NCI-H1930 (cell line): ENCODE measurements around the gene VEGFA.

Experiments
- DNase-seq, 2 experiments: peaks; one replicate each; lab custom pipeline; 2025; lab: John Stamatoyannopoulos, UW

Gene VEGFA

DNA sequence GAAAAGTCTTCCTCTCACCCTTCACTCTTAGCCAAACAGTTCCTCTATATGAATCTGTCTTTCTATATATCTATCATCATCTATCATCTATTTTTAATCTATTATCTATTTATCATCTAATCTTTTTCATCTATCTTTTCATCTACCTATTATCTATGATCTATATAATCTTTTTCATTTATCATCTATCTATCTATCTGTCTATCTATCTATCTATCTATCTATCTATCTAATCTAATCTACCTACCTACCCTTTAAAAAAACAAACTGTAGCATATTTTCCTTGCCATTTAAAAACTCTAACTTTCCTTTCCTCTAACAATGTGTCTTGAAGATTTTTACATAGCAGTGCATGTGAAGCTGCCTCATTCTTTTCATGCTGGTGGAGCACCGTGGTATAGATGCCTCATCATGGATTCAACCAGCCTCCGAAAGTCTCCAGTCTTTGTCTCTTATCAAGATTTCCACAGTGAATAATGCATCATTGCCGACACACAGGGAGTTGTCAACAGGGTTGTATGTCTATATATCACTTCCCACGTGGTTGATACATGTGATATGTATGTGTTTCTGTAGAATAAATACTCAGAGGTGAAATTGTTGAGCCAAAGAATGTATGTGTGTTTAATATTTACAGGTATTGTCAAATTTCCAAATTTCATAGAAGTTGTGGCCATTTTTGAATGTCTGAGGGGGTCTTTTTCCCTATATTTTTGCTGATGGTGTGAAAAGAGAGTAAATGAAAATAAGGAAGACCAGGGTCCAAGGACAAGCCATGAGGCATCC is 51.3 kb downstream of the VEGFA start:
- DNase-seq: no peak

DNA sequence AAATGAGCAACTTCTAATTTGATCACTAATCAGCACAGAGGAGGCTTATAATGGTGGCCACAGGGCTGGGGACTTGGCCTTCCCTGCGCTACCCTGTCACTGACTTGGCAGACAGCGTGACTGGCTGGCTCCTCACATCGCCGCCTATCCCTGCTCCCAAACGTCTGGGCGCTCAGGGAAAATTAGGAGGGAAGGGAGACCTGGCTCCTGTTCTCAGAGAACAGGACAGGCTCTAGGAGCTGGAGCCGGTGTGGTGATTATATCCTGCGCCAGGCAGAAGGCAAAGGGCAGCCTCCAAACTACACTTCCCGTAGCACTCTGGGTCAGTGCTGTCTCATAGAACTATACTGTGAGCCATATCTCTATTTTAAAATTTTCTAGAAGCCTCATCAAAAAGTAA is 53.4 kb downstream of the VEGFA start:
- DNase-seq: no peak

DNA sequence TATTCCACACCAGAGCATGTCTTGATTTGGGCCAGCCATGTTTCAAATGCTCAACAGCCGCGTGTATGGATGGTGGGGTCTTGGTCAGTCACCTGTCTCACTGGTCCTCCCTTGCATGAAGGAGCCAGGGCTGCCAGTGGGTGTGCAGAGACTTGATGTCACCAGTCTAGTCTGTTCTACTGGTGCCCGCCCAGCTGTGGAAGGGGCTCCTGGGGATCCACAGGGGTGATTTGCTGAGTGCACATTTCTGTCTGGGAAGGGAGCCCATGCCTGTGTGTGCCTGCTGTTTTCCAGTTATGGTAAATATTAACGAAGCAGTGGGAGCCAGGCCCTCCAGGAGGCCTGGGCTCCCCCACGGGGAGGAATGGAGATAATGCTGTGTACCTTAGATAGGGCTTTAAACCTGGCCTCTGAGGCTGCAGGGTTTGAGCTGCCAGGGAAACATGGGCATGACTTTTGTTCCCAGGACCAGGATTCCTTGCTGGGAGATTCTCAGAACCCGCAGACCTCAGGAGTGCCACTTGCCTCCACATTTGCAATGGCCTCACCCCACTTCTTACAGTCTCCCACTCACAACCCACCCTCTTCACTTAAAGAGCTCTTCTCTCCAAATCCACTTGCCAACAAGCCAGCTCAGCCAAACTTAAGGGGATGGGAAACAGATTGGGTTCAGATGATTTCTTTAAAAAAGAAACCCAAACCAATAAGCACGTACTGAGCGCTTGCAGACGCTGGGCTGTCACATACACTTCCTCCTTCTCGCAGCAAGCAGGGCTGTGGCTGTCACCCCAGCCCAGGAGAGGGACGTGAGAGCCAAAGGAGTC is 54.1 kb downstream of the VEGFA start:
- no peak for DNase-seq

DNA sequence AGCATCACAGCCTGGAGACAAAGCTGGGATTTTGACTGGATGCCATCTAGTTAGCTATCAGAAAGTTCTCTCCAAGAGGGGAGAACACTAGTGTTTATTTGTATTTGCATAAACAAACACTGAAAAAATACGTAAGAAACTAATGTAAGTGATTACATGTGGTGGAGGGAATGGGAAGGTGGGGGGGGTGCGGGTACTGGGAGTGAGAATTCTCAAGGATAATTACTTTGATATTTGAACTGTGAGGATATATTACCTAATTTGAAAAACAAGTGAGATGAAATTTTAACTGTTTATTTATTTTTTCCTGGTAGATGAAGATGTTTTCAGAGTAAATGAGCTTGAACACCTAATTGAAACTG is 54.7 kb downstream of the VEGFA start:
- no peak for DNase-seq

DNA sequence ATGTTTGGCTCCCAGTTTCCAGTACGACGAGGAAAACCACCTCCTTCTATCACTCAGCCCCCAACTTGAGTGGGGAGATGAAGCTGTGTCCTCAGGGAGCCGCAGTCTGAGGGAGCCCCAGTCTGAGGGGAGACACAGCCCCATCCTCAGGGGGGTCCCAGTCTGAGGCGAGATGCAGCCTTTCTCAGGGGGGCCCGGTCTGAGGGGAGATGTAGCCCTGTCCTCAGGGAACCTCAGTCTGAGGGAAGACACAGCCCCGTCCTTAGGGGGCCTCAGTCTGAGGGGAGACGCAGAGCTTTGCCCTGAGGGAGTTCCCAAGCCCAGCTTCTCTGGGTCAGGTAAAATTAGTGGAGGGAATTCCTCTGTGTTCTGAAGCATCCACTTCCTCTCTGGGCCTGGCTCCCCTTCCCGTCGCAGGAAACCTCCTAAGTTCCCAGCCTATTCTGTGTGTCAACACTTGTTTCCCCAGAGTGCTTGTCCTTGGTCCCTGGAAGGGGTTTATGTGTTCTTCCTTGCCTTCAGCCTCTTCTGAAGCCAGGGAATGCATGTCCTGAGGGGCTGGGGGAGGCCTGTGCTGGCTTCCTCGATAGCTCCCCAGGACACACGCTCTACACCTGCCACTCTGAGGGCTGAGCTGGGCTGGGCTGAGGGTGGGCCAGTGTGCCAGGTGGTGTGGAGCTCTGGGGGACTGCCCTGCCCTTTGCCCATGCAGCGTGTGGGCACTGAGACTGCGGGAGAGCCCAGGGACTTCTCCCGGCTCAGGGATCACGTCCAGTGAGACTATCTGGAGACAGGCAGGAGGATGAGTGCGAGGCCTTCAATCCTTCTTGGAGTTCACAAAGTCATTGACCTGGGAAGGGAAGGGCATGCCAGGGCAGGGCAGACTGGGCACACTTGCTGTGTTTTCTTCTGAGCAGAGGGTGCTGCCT is 55.4 kb downstream of the VEGFA start:
- DNase-seq: no peak

DNA sequence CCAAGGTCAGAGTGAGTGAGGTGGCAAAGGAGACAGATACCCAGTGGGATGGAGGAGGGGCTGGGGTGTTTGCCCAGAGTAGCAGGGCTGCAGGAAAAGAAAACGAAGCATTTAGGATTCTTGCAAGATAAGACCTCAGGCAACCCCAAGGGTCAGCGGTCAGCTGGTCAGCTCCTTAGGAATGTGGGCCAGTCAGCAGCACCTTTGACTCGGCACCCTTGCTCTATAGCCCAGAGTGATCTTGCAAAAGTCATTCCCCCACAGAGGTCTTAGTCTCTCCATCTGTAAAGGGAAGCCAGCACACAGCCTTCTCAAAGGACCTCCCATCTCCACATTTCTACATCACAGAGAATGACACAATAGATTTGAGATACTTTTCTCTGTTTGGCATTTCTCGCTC is 56.7 kb downstream of the VEGFA start:
- DNase-seq: no peak

DNA sequence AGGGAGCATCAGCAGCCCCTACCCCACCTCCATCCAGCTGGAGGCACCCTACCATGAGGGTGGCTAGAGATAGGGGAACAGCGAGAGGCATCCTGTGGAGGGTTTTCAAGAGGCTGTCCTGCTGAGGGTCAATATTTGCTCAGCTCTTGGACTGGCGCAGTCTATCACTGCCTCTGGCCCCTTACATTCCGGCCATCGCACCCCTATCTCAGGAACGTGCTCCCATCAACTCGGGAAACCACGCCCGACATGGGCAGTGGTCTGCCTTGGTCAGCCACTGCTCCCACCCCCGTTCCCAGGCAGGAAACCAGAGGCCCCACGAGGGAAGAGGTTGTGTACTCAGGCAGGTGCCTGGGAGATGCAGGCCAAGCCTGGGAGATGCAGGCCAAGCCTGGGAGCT is 57.9 kb downstream of the VEGFA start:
- no peak for DNase-seq

DNA sequence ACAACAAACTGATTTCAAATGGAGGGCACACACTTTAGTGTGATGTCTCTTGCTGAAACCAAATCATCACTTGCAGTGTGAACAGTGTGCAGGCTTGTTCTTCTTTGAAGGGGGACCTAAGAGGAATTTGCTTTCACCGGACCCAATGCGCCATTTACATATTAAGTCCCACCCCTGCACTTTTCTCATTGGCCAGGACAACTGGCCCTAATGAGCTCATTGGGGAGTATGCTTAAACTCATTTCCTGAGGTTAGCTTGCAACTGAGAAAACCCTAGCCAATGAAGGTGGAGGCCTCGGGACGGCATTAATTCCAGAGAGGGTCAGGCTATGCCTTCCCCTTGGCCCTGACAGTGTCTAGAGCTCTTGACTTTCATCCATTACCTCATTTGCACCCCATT is 58.7 kb downstream of the VEGFA start:
- DNase-seq: no peak

DNA sequence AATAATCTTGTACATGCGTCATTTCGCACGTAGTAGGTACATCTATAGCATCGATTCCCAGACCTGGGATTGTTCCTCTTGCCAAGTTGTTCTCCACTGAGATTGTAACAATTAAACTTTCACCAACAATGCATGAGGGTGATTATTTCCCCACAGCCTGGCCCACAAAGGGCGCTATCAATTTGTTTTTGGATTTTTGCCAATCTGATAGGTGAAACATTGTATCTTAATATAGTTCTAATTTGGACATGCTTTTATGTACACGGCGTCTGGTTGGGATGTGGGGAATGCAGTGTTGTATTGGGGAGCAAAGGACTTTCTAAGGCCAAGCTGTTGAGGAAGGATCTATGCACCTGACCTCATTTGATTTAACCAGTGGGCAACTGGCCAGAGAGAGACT is 59.5 kb downstream of the VEGFA start:
- DNase-seq: no peak

DNA sequence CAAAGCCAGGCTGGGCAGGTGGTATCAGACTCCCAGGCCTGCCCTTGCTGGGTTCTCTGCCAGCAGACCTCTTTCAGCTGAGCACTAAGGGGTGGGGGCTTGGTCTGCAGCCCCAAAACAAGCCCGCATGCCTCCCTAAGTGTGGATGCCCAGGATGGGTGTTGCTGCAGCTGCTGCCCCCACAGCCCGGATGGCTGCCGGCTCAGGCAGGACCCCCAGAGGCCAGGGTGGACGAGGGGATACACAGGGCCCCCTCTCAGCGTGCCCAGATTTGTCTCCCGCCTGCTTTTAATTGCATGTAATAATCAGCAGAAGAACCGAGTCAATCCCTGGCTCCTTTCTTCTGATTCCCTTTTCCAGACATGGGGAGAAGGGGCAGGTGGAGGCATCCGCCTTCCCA is 60.8 kb downstream of the VEGFA start:
- no peak for DNase-seq

DNA sequence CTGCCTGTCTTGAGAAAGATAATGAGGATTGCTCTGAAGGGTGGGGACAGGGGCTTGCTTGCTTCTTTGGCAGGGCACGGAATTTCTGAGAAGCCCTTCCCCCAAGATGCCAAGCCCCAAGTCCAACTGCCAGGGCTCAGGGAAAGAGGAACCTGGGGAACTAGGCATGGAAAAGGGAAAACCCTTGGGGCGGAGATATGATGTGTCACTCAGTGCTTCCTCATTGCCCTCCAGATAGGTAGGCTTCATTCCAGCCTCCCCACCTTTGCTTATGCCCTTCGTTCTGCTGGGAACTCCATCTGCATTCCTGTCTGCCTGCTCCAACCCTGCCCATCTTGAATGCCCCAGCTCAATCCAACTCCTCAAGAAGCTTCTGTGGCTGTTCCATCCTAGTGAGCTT is 61.2 kb downstream of the VEGFA start:
- DNase-seq: no peak

DNA sequence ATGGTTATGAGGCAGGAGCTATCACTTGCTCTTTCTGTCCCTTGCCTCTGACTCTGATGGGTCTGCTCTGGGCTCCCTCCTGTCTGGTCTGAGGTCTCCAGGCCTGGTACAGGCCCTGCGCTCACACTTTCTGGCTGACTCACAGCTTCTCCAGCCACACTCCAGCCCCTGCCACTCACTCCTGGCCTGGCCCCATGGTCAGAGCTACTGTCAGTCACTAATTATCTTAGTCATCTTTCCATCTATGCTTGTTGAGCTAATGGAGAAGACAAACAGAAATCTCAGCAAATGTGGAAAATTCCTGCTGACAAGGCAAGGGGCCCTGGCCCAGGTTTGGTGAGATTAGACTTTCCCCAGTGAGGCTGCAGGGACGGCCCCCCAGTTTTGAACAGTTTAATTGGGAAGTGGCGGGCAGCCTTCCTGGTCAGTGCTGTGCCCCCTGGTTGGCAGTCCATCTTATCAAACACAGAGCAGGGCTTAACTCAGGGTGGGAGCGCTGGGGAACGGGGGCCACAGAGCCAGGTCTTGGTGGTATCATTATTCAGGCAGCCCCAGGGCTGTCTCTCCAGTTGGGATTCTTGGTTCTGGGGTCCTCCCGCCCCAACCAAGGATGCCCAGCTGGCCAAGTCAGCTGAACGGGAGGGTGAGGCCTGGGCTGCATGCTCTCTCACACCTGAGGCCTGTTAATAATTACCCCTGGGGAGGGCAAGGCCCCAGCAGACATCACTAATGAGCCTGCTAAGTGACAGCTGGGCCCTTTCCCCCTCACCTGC is 63.4 kb downstream of the VEGFA start:
- DNase-seq: no peak

DNA sequence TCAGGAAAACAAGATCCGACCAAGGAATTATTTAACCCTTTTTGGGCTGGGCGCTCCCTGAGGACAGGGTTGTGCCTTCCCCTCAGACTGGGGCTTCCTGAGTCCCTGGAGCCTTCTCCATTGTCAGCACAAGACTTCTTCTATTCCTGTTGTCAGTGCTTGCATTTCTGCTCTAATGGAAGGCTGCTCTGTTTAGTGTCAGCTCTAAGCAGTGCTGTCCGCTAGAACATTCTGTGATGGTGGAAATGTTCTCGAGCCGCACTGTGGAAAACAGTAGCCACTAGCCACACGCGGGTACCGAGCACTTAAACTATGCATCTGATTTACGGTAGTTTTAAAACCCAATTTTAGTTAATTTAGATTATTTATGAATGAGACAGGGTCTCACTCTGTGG is 64.0 kb downstream of the VEGFA start:
- no peak for DNase-seq

DNA sequence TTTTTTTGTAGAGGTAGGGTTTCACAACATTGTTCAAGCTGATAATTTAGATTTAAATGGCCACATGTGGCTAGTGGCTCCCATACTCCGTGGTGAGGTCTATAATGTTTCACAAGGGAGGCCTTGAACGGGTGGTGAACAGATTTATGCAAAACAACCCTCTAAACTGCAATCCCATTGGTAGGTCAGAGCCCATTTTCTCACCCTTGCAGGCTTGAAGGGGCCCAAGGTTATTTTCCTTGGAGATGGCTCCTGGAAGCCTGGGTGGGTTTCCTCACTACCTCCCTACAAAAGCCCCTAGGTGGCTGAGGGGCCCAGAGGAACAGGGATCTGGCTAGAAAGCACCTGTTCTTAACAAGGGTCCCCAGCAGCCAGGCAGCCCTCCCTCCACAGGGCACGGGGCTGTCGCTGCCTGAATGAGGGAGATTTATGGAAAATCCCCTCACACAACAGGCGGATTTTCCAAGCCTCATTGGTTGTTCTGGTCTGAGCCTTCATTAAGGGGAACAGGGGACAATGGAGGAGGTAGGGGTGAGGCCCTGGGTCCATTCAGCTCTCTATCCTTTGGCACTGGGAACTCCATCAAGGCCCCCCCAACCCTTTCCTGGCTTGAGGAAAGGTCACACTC is 64.6 kb downstream of the VEGFA start:
- no peak for DNase-seq

DNA sequence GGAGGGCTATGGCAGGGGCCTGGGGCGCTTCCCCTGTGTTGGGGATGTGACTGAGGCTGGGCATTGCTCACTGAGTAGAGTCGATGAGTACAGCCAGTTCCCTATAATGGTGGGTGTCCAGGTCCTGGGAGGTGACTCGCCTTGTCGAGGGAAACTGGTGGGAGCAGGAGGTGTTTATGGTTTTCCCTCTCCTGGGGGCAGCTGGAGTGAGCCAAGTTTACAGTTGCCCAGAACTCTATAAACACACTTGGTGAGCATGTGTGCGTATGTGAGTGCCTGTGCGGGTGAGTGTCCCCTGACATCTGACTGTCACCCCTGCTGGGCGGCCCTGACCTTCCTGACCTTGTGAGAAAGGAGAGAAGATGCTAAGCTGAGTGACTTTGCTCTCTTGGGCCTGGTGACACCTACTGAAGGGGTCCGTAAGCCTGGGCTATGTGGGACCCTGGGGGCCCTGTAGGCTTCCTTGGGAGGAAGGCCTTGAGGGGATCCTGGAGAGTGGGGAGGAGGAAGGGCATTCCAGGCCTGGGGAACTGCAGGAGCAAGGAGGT is 65.9 kb downstream of the VEGFA start:
- DNase-seq: no peak
